Tibial artery (tissue), 4 donors: Measurements from ENCODE around the gene NAGS.
A peak's percentile ranks its signal among the peaks of the same experiment; 100 is the strongest.

Experiments
- DNase-seq, 2 donors: peaks; one replicate each; pipeline ENCODE4 v3.0.0-alpha.2; 2019
- H3K27ac ChIP-seq, 2 donors: fragments of 200-600 bp; sonication (generic) in 1 of 2; 1 replicate in 1 of 2; 2 replicates in 1 of 2; pipeline ENCODE4 v1.5.1; 2018 to 2019; ENCODE audit warnings: mild to moderate bottlenecking in 1 of 2
- H3K27me3 ChIP-seq, 2 donors: fragments of 200-600 bp; sonication (generic) in 1 of 2; one replicate each; pipeline versions ENCODE4 v1.5.1 to v1.6.0; 2016 to 2019
- H3K36me3 ChIP-seq, 3 donors: fragments of 200-600 bp; sonication (generic) in 2 of 3; one replicate each; pipeline ENCODE4 v1.5.1; 2016 to 2019; ENCODE audit warnings: mild to moderate bottlenecking in 2 of 3
- H3K4me1 ChIP-seq, 4 donors: fragments of 200-600 bp; sonication (generic) in 2 of 4; 1 replicate in 3 of 4; 2 replicates in 1 of 4; pipeline ENCODE4 v1.5.1; 2016 to 2019
- H3K4me3 ChIP-seq, 2 donors: fragments of 200-600 bp; sonication (generic) in 1 of 2; 1 replicate in 1 of 2; 2 replicates in 1 of 2; pipeline ENCODE4 v1.5.1; 2018 to 2019; ENCODE audit warnings: mild to moderate bottlenecking in 2 of 2
- H3K9me3 ChIP-seq, 3 donors: fragments of 200-600 bp; sonication (generic) in 1 of 3; one replicate each; pipeline ENCODE4 v1.5.1; 2016 to 2019
- intact Hi-C: fragments of 100-400 bp; cut with DNase I; formaldehyde crosslinking; loops from one replicate; pipeline ENCODE4 v1.15.0; 2023; ENCODE audit warnings: low total_unique reads
- TF ChIP-seq, protein P1 (sequence below), 2 experiments: fragments of 200-600 bp in 1 of 2; fragments of 450-650 bp in 1 of 2; IDR thresholded peaks; one replicate each; pipeline ENCODE4 v1.5.1; 2017 to 2019; ENCODE audit warnings: antibody characterized with exemption in 2 of 2, mild to moderate bottlenecking in 1 of 2, moderate library complexity in 1 of 2

Gene NAGS

DNA sequence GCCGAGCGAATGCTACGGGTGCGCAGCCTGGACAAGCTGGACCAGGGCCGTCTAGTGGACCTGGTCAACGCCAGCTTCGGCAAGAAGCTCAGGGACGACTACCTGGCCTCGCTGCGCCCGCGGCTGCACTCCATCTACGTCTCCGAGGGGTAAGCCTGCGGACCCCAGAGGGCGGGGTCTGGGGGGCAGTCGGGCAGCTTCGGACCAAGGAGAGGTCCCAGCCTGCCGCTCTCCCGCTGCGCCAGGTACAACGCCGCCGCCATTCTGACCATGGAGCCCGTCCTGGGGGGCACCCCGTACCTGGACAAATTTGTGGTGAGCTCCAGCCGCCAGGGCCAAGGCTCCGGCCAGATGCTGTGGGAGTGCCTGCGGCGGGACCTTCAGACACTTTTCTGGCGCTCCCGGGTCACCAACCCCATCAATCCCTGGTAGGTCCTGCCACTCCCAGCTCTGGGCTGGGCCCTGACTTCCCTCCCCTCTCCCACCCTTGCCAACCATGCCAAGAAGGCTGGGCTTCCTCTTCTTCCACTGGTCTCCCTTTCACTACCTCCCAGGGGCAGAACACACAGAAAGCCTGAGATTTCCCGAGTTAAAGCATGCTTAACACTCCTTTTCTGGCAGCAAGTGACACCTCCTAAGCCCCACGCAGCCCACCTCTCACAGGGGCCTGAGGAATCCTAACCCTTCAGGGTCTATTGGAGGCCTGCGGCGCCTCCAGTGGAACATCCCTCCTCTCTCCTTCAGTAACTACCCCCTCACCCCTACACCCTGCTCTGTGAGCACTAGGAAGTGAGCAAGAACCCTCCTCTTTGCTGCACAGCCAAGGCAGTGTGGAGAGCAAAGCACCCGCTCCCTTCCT lies 3.2 kb downstream of the NAGS start:
- Histone ChIP-seq H3K27ac (no peak overlapping the region), H3K27me3 (peaks cover 16 to 55% of the 10 kb centered on the region in 2 donors), H3K36me3 (peaks cover 0 to 31% (median 0%) of the 10 kb centered on the region in 3 donors), H3K9me3 (no peaks in the 10 kb centered on the region), H3K4me1 (peaks cover 0 to 40% (median 34%) of the 10 kb centered on the region in 4 donors), H3K4me3 (peak overlapping the region; percentile 44 to 53)
- DNase-seq, result no peak
- TF ChIP-seq, protein P1, sequence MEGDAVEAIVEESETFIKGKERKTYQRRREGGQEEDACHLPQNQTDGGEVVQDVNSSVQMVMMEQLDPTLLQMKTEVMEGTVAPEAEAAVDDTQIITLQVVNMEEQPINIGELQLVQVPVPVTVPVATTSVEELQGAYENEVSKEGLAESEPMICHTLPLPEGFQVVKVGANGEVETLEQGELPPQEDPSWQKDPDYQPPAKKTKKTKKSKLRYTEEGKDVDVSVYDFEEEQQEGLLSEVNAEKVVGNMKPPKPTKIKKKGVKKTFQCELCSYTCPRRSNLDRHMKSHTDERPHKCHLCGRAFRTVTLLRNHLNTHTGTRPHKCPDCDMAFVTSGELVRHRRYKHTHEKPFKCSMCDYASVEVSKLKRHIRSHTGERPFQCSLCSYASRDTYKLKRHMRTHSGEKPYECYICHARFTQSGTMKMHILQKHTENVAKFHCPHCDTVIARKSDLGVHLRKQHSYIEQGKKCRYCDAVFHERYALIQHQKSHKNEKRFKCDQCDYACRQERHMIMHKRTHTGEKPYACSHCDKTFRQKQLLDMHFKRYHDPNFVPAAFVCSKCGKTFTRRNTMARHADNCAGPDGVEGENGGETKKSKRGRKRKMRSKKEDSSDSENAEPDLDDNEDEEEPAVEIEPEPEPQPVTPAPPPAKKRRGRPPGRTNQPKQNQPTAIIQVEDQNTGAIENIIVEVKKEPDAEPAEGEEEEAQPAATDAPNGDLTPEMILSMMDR (IDR thresholded peaks at IDR 0.05), result no peak
- intact Hi-C loops, result no loop called here

DNA sequence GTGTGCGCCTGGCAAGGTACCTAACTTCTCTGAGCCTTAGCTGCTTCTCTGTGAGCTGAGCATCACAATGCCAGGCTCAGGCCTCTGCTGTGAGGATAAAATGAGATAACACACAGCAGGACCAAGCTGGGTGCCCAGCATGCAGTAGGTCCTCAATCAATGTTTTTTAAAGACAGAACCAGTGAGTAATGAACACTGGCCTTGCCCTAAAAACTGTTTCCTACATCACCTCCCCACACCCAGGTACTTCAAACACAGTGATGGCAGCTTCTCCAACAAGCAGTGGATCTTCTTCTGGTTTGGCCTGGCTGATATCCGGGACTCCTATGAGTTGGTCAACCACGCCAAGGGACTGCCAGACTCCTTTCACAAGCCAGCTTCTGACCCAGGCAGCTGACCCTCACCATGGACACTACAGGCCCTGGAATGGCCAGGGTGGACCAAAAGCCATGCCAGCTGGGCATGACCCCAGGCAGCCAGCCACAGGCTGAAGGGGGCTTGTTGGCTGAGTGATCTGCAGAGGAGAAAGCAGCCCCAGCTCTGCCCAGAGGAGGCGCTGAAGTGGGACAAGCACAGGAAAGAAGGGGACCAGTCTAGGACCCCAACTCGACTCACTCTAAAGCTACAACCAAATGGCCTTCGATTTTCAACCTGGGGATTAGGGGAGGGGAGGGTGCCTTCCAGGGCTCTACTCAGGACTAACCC lies 3.9 kb downstream of the NAGS start:
- H3K4me3 ChIP-seq, result no peak overlapping the region
- TF ChIP-seq, protein P1 (IDR thresholded peaks at IDR 0.05), result no peak

DNA sequence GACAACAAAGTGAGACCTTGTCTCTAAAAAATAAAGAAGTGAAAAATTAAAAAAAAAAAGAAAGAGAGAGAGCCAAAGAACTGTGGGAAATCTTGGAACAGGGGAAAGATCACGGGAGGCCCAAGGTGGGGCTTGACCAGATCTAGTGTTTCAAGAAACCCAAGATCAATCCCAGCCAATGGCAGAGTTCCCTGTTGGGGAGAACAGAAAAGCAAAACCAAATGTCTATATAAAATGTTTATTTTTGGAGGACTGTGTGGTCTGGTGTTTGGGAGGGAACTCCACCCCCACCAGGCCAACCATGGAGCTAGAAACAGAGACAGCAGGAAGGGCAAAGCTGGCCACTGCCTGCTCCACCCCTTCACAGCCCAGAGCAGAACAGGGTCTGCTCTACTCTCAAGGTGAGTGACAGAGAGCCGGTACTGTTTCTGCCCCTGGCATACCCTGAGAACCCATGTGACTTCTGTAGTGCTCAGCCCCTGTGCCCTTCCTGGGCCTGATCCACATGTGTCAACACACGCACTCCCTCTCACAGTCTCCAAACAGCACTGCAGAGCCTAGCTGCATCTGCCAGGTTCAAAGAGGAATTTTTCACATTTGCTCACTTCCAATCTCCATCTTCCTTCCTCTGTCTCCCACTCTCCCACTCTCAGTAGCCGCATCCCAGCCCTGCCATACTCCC lies 6.7 kb downstream of the NAGS start:
- Histone ChIP-seq H3K36me3 (peaks cover 0 to 31% (median 0%) of the 10 kb centered on the region in 3 donors), H3K27me3 (peaks cover 1 to 21% of the 10 kb centered on the region in 2 donors), H3K27ac (no peak overlapping the region), H3K9me3 (no peaks in the 10 kb centered on the region), H3K4me1 (peaks cover 0 to 40% (median 29%) of the 10 kb centered on the region in 4 donors), H3K4me3 (no peak overlapping the region)
- intact Hi-C loops, result loop anchor here (5.0 kb wide), 1 partner anchor 56 kb away; the partner anchor contains the start of gene LSM12
- DNase-seq, result no peak
- TF ChIP-seq, protein P1 (IDR thresholded peaks at IDR 0.05), result no peak

More for the DNA sequence above, 3.9 kb downstream of the NAGS start:
- DNase-seq, result no peak
- intact Hi-C loops, result no loop called here
- peaks cover 16 to 48% of the 10 kb centered on the region in 2 donors for H3K27me3 ChIP-seq
- H3K27ac ChIP-seq, result no peak overlapping the region
- H3K9me3 ChIP-seq, result no peaks in the 10 kb centered on the region
- peaks cover 0 to 40% (median 34%) of the 10 kb centered on the region in 4 donors for H3K4me1 ChIP-seq
- H3K36me3 ChIP-seq, result peaks cover 0 to 31% (median 0%) of the 10 kb centered on the region in 3 donors

DNA sequence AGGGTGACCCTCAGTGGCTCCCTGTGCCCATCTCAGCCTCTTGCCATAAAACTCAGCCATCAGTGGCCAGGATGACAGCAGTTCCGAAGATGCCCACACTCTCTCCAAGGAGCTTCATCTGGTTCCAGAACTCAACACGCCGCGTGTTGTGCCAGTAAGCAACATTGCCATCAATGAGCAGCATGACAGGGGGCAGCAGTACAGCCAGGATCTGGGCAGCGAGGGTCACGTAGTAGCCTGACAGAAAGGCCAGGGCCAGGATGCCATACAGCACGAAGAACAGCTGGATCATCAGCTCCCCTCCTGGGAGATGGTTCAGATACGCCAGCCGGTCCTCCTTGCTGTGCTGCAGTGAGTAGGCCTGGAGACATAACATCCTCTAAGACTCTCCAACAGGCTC lies 7.5 kb downstream of the NAGS start:
- H3K27ac ChIP-seq, result no peak overlapping the region
- H3K36me3 ChIP-seq, result peaks cover 0 to 31% (median 0%) of the 10 kb centered on the region in 3 donors
- TF ChIP-seq, protein P1 (IDR thresholded peaks at IDR 0.05), result no peak
- peaks cover 0 to 14% of the 10 kb centered on the region in 2 donors for H3K27me3 ChIP-seq
- H3K4me3 ChIP-seq, result no peak overlapping the region
- intact Hi-C loops, result loop anchor here (5.0 kb wide), 1 partner anchor 55 kb away; the partner anchor contains the start of gene LSM12
- H3K4me1 ChIP-seq, result peaks cover 0 to 33% (median 21%) of the 10 kb centered on the region in 4 donors
- no peaks in the 10 kb centered on the region for H3K9me3 ChIP-seq
- DNase-seq, result no peak

DNA sequence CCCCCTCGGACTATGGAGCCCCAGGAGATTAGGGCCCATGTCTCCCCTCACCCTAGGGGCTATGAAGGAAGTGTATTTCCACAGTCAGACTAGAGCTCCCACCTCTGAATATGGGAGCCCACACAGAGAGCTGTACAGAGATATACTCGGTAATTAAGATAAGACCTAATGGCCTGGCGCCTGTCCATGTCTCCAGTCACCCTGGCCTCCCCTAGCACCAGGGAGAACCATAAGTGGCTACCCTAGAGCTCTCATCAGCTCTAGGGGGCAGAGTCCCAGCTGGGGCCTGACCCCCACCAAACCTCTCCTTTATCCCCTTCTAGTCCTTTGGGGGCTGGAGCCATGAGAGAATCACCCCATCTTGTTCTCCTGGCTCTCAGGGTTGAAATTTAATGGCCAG lies 8.0 kb downstream of the NAGS start:
- TF ChIP-seq, protein P1 (IDR thresholded peaks at IDR 0.05), result no peak
- H3K27me3 ChIP-seq, result peaks cover 0 to 9% of the 10 kb centered on the region in 2 donors
- no peak overlapping the region for H3K4me3 ChIP-seq
- no peak overlapping the region for H3K27ac ChIP-seq
- peaks cover 0 to 27% (median 16%) of the 10 kb centered on the region in 4 donors for H3K4me1 ChIP-seq
- H3K36me3 ChIP-seq, result peaks cover 0 to 31% (median 0%) of the 10 kb centered on the region in 3 donors
- intact Hi-C loops, result loop anchor here (5.0 kb wide), 1 partner anchor 55 kb away; the partner anchor contains the start of gene LSM12
- no peak for DNase-seq
- H3K9me3 ChIP-seq, result no peaks in the 10 kb centered on the region
